GM04504 (cell line): ENCODE data around the gene TMCC2.

Source experiments
- DNase-seq: peaks from one replicate; pipeline ENCODE4 v3.0.0-alpha.2; 2012; ENCODE audit warnings: low read depth

Gene TMCC2

GRCh38 chr1:205303247-205303888 lies 75.6 kb downstream of the TMCC2 start:
- DNase-seq: no peak

GRCh38 chr1:205304046-205304694 lies 76.4 kb downstream of the TMCC2 start:
- DNase-seq: no peak

- no peak for DNase-seq
Observed at GRCh38 chr1:205304695-205305070, 76.9 kb downstream of the TMCC2 start.

- DNase-seq: no peak
Observed at GRCh38 chr1:205306929-205307566, 79.3 kb downstream of the TMCC2 start.

- DNase-seq: no peak
Observed at GRCh38 chr1:205309741-205310140, 82.0 kb downstream of the TMCC2 start.

GRCh38 chr1:205310976-205311704 lies 83.4 kb downstream of the TMCC2 start:
- DNase-seq: no peak

GRCh38 chr1:205312866-205313562 lies 85.3 kb downstream of the TMCC2 start:
- DNase-seq: no peak

- no peak for DNase-seq
Observed at GRCh38 chr1:205313563-205314308, 86.0 kb downstream of the TMCC2 start.

- no peak for DNase-seq
Observed at GRCh38 chr1:205315008-205315618, 87.4 kb downstream of the TMCC2 start.

- no peak for DNase-seq
Observed at GRCh38 chr1:205316161-205316566, 88.4 kb downstream of the TMCC2 start.

- no peak for DNase-seq
Observed at GRCh38 chr1:205317311-205317917, 89.7 kb downstream of the TMCC2 start.

GRCh38 chr1:205318231-205318991 lies 90.7 kb downstream of the TMCC2 start:
- DNase-seq: no peak

- no peak for DNase-seq
Observed at GRCh38 chr1:205319081-205320018, 91.6 kb downstream of the TMCC2 start.

GRCh38 chr1:205321162-205321958 lies 93.6 kb downstream of the TMCC2 start, which contains the start of gene NUAK2:
Gene NUAK2, minus strand, starts transcription at chr1:205321745. Its CDS starts 117 bp downstream, at chr1:205321628.
- peak; percentile 75 for DNase-seq

- DNase-seq: no peak
Observed at GRCh38 chr1:205321959-205322283, 94.2 kb downstream of the TMCC2 start.
